ENCODE results near the gene ZNF432.

- TF ChIP-seq CTCF (IDR thresholded peaks at IDR 0.05; ENCODE audit: insufficient read depth, low read length) (no peak), POLR2AphosphoS5 (IDR thresholded peaks at IDR 0.05; ENCODE audit: low read depth) (no peak)
Observed at GRCh38 chr19:52039169-52039568, 9.5 kb downstream of the ZNF432 start.
